ENCODE data around the gene USP50. TPM values are rescaled to one million over a fixed set of nuclear protein-coding genes. Genes with fewer than 3 reads are reported as not detected.
"Not testable (repeated sequence)": the region's sequence is repeated elsewhere in the genome, so short reads cannot be mapped to it uniquely, and the experiment has no call there.

Gene USP50
- total RNA-seq, 4 donors from 2014 or later = 1.2 to 3.6 TPM; not detected in 2

DNA sequence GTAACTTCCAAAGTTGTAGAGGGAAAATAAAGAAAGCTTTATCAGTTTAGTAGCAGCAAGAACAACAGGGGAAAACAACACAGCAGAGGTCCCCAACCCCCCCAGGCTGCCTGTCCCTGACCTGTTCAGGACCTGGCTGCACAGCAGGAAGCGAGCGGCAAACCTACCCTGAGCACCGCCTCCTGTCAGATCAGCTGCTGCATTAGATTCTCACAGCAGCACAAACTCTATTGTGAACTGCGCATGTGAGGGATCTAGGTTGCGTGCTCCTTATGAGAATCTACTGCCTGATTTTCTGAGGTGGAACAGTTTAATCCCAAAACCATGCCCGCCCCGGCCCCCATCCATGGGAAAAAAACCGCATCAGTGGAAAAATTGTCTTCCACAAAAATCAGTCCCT, 40.3 kb downstream of the USP50 start:
- ATAC-seq (ENCODE audit: low FRiP score) (no peak), DNase-seq (ENCODE audit: low spot score) (no peak)
- TF ChIP-seq, protein P1, sequence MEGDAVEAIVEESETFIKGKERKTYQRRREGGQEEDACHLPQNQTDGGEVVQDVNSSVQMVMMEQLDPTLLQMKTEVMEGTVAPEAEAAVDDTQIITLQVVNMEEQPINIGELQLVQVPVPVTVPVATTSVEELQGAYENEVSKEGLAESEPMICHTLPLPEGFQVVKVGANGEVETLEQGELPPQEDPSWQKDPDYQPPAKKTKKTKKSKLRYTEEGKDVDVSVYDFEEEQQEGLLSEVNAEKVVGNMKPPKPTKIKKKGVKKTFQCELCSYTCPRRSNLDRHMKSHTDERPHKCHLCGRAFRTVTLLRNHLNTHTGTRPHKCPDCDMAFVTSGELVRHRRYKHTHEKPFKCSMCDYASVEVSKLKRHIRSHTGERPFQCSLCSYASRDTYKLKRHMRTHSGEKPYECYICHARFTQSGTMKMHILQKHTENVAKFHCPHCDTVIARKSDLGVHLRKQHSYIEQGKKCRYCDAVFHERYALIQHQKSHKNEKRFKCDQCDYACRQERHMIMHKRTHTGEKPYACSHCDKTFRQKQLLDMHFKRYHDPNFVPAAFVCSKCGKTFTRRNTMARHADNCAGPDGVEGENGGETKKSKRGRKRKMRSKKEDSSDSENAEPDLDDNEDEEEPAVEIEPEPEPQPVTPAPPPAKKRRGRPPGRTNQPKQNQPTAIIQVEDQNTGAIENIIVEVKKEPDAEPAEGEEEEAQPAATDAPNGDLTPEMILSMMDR (IDR thresholded peaks at IDR 0.05) = no peak

DNA sequence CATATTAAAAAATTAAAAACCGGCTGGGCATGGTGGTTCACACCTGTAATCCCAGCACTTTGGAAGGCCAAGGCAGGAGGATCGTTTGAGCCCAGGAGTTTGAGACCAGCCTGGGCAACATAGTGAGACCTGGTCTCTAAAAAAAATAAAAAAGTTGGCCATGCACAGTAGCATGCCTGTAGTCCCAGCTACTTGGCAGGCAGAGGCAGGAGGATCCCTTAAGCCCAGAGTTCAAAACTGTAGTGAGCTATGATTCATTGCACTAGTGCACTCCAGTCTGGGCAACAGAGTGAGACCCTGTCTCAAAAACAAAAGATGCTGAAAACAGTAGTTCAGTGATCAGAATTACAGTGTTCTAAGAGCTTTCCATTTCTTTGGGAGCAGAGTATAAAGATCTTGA, 40.8 kb downstream of the USP50 start:
- ATAC-seq (ENCODE audit: low FRiP score); DNase-seq (ENCODE audit: low spot score): not testable (repeated sequence)

DNA sequence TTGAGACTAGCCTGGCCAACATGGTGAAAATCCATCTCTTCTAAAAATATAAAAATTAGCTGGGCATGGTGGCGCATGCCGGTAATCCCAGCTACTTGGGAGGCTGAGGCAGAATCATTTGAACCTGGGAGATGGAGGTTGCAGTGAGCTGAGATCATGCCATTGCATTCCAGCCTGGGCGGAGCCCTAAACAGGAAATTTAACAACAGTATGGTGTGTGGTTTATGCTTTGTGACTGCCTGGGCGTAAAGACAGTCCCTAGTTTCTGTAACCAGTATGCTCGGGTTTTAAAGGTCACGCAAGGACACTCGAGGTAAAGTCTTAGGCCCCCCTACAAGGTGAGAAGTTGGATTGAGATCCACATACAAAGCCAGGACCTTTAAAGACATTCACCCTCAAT, 43.3 kb downstream of the USP50 start:
- no peak for DNase-seq (ENCODE audit: low spot score)
- ATAC-seq (ENCODE audit: low FRiP score) = no peak
- TF ChIP-seq, protein P1 (IDR thresholded peaks at IDR 0.05) = no peak

DNA sequence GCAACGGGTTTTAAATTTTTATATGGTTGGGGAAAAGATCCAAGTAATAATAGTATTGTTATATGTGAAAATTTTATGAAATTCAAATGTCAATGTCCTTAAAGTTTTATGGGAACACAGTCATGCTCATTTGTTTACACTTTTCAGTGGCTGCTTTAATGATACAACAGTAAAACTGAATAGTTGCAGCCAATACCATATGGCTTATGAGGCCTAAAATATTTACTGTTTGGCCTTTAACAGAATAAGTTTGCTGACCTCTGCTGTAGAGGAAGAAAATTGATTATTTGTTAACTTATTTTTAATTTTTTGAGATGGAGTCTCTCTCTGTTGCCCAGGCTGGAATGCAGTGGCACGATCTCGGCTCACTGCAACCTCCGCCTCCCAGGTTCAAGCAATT, 44.7 kb downstream of the USP50 start:
- TF ChIP-seq, protein P1 (IDR thresholded peaks at IDR 0.05) = no peak
- DNase-seq (ENCODE audit: low spot score) (no peak), ATAC-seq (ENCODE audit: low FRiP score) (no peak)

DNA sequence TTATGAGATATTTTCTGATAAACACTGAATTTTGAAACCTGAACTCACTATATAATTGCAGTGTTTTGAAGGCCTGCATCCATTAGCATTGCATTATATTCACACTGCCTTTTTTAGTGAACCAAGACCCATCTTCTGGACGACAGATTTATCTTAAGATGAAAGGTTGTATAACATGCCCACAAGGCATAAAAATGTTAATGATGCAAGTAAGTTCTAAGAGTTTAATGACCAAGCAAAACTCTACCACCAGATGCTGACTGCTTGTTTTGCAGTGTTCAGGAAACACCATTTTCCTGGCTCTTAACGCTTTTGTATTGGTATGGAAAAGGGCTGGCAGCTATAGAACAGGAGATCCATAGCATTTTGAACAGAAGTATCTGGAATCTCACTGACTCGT, 46.1 kb downstream of the USP50 start:
- ATAC-seq (ENCODE audit: low FRiP score) = no peak
- TF ChIP-seq, protein P1 (IDR thresholded peaks at IDR 0.05) = no peak
- no peak for DNase-seq (ENCODE audit: low spot score)

DNA sequence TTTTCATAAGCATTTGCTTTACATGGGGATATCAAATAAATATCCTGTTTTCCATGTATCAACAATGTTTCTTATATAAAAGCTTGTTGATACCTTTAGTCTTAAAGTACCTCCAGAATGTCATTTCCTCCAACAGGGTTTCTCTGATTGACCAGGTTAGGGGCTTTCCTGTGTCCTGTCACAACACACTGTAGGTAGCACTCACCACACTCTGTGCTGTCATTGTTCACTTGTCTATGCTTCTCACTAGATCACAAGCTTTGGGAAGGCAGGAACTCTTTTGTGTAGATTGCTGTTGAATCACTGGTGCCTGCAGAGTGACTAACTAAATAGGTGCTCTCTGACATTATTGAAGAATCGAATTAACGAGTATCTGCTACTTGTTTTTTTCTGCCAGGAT, 49.8 kb downstream of the USP50 start:
- TF ChIP-seq, protein P1 (IDR thresholded peaks at IDR 0.05) = no peak

DNA sequence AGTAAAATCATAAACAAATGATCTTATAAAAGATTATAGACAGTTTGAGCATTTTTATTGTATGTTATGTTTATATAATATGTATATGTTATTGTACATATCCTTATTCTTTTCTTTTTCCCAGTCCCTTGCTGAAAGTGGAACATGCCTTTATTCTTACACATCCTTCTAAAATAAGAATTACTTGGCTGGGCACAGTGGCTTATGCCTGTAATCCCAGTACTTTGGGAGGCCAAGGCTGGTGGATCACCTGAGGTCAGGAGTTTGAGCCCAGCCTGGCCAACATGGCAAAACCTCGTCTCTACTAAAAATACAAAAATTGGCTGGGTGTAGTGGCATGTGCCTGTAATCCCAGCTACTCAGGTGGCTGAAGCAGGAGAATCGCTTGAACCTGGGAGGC, 51.9 kb downstream of the USP50 start:
- DNase-seq (ENCODE audit: low spot score); ATAC-seq (ENCODE audit: low FRiP score): not testable (repeated sequence)

More for the DNA sequence above, 49.8 kb downstream of the USP50 start:
- no peak for DNase-seq (ENCODE audit: low spot score)
- no peak for ATAC-seq (ENCODE audit: low FRiP score)

DNA sequence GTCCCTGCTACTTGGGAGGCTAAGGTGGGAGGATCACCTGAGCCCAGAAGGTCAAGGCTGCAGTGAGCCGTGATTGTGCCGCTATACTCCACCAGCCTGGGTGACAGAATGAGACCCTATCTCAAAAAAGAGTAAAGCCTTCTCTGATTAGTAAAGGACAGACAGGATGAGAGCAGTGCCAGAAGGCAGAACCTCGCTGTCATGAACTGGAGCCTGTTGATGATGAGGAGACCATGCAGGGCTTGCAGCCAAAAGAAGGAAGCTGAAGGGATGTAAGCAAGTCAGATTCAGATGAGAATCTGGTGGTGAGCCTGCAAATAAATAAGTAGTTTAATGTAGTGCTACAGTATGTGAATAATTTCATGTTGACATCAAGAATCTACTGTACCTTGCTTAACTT, 52.8 kb downstream of the USP50 start:
- DNase-seq (ENCODE audit: low spot score) (no peak), ATAC-seq (ENCODE audit: low FRiP score) (no peak)
- TF ChIP-seq, protein P1 (IDR thresholded peaks at IDR 0.05) = no peak
